ENCODE data around the gene EI24.
"Not testable (repeated sequence)": the region's sequence is repeated elsewhere in the genome, so short reads cannot be mapped to it uniquely, and the experiment has no call there.

Gene EI24

DNA sequence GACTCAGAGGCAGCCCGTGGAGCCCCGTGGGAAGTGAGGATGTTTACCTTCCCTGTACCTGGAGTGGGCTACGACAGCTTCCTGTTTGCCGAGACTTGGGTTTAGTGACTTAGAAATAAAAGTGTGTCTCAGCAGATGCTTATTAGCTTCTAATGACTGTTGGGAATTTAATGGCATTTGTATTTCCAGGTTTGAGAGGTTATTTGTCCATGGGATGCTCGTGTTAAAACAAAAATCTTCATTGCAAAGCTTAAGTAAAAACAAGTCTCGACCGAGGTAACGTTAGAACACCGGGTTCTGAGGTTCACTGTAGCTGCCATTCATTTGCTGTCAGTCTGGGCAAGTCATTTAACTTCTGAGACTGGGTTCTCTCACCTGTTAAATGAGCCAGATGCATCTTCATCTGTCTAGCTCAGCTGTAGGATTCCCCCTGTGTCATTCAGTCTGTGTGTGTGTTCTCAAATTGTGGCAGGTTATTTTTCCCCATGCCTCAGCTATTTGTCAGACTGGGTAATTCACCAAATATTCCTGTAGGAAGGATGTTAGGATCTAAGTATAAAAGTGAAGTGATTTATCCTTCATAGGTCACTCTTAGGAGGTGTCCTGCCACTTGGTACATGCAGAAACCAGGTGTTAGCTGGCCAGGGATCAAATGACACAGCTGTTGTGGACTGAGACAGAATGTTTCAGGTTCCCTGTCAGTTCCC, 791 bp downstream of the EI24 start:
- Histone ChIP-seq H3K27me3 (ENCODE audit: insufficient read depth, poor library complexity, severe bottlenecking) (no peaks in the 10 kb centered on the region), H3K27ac (replicated peaks) (peak overlapping the region; percentile 78), H3K4me3 (replicated peaks; ENCODE audit: insufficient read depth, low read length) (peak overlapping the region; percentile 85)
- no peak for DNase-seq (ENCODE audit: low read depth in 1 of 2, low spot score in 1 of 2)
- TF ChIP-seq, protein P1, sequence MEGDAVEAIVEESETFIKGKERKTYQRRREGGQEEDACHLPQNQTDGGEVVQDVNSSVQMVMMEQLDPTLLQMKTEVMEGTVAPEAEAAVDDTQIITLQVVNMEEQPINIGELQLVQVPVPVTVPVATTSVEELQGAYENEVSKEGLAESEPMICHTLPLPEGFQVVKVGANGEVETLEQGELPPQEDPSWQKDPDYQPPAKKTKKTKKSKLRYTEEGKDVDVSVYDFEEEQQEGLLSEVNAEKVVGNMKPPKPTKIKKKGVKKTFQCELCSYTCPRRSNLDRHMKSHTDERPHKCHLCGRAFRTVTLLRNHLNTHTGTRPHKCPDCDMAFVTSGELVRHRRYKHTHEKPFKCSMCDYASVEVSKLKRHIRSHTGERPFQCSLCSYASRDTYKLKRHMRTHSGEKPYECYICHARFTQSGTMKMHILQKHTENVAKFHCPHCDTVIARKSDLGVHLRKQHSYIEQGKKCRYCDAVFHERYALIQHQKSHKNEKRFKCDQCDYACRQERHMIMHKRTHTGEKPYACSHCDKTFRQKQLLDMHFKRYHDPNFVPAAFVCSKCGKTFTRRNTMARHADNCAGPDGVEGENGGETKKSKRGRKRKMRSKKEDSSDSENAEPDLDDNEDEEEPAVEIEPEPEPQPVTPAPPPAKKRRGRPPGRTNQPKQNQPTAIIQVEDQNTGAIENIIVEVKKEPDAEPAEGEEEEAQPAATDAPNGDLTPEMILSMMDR (IDR thresholded peaks at IDR 0.05; ENCODE audit: insufficient read depth, low read length), result no peak
- no peak for TF ChIP-seq POLR2AphosphoS5 (IDR thresholded peaks at IDR 0.05; ENCODE audit: low read depth)

DNA sequence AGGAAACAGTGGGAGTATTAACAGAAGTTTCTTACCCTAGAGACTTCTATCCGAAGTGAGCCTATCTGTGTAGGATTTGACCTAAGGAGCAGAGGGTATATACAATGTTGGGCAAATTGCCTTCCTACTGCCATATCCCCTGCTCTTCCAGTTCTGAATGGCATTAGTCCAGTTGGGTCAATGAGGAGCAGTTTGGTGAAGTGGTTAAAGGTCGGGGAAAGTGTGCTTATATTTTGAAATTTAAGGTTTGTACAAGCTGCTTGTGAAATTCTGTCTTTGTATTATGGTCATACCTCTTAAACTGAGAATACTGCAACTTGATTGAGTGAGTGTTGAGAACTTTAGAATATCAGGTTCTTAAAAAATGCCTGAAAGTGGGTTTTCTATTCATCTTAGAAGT, 1.7 kb downstream of the EI24 start:
- TF ChIP-seq POLR2AphosphoS5 (IDR thresholded peaks at IDR 0.05; ENCODE audit: low read depth) (no peak), GABPA (IDR thresholded peaks at IDR 0.05; ENCODE audit: low read depth) (no peak), SPI1 (IDR thresholded peaks at IDR 0.05; ENCODE audit: borderline replicate concordance, low read depth) (no peak)
- TF ChIP-seq, protein P2, sequence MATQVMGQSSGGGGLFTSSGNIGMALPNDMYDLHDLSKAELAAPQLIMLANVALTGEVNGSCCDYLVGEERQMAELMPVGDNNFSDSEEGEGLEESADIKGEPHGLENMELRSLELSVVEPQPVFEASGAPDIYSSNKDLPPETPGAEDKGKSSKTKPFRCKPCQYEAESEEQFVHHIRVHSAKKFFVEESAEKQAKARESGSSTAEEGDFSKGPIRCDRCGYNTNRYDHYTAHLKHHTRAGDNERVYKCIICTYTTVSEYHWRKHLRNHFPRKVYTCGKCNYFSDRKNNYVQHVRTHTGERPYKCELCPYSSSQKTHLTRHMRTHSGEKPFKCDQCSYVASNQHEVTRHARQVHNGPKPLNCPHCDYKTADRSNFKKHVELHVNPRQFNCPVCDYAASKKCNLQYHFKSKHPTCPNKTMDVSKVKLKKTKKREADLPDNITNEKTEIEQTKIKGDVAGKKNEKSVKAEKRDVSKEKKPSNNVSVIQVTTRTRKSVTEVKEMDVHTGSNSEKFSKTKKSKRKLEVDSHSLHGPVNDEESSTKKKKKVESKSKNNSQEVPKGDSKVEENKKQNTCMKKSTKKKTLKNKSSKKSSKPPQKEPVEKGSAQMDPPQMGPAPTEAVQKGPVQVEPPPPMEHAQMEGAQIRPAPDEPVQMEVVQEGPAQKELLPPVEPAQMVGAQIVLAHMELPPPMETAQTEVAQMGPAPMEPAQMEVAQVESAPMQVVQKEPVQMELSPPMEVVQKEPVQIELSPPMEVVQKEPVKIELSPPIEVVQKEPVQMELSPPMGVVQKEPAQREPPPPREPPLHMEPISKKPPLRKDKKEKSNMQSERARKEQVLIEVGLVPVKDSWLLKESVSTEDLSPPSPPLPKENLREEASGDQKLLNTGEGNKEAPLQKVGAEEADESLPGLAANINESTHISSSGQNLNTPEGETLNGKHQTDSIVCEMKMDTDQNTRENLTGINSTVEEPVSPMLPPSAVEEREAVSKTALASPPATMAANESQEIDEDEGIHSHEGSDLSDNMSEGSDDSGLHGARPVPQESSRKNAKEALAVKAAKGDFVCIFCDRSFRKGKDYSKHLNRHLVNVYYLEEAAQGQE (IDR thresholded peaks at IDR 0.05; ENCODE audit: insufficient replicate concordance, low read depth), result no peak
- TF ChIP-seq, protein P1 (IDR thresholded peaks at IDR 0.05; ENCODE audit: insufficient read depth, low read length), result no peak
- DNase-seq (ENCODE audit: low read depth in 1 of 2, low spot score in 1 of 2), result no peak
- Histone ChIP-seq H3K4me3 (replicated peaks; ENCODE audit: insufficient read depth, low read length) (no peak overlapping the region), H3K27me3 (ENCODE audit: insufficient read depth, poor library complexity, severe bottlenecking) (no peaks in the 10 kb centered on the region), H3K27ac (replicated peaks) (no peak overlapping the region)

DNA sequence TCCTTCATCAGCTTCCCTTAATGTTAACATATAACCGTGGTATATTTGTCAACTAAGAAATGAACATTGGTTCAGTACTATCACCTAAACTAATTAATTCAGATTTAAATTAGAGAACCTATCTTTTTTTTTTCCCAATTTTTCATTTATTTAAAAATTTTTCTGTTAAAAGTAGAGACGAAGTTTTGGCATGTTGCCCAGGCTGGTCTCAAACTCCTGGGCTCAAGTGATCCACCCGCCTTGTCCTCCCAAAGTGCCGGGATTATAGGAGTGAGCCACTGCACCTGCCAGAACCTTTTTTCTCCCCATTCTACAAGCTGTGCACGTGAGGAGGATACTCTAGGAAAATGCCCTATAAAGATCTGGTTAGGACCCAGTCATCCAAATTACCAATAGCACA, 3.6 kb downstream of the EI24 start:
- Histone ChIP-seq H3K27ac (replicated peaks) (no peak overlapping the region), H3K4me3 (replicated peaks; ENCODE audit: insufficient read depth, low read length) (no peak overlapping the region), H3K27me3 (ENCODE audit: insufficient read depth, poor library complexity, severe bottlenecking) (no peaks in the 10 kb centered on the region)
- TF ChIP-seq SPI1 (IDR thresholded peaks at IDR 0.05; ENCODE audit: borderline replicate concordance, low read depth) (no peak), GABPA (IDR thresholded peaks at IDR 0.05; ENCODE audit: low read depth) (no peak), POLR2AphosphoS5 (IDR thresholded peaks at IDR 0.05; ENCODE audit: low read depth) (no peak)
- TF ChIP-seq, protein P2 (IDR thresholded peaks at IDR 0.05; ENCODE audit: insufficient replicate concordance, low read depth), result no peak
- TF ChIP-seq, protein P1 (IDR thresholded peaks at IDR 0.05; ENCODE audit: insufficient read depth, low read length), result no peak
- DNase-seq (ENCODE audit: low read depth in 1 of 2, low spot score in 1 of 2), result no peak

DNA sequence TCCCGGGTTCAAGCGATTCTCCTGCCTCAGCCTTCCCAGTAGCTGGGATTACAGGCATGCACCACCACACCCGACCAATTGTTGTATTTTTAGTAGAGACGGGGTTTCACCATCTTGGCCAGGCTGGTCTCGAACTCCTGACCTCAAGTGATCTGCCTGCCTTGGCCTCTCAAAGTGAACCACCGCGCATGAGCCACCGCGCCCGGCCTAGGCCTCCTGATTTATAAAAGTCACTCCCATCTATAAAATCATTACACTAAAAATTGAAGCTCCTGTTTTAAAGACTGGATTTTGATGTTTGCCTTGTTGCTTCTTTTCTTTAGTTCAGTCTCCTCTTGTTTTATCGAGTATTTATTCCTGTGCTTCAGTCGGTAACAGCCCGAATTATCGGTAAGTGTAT, 7.9 kb downstream of the EI24 start:
- not testable (repeated sequence) for H3K27ac ChIP-seq (replicated peaks); H3K4me3 ChIP-seq (replicated peaks; ENCODE audit: insufficient read depth, low read length); DNase-seq (ENCODE audit: low read depth in 1 of 2, low spot score in 1 of 2); H3K27me3 ChIP-seq (ENCODE audit: insufficient read depth, poor library complexity, severe bottlenecking)

All from HL-60 (cell line).